ENCODE data around the gene ATAD3A. TPM values are rescaled to one million over a fixed set of nuclear protein-coding genes. Genes with fewer than 3 reads are reported as not detected.

ATAD3A gene
- total and polyA plus RNA-seq, 9 of the 15 experiments (the other 6 are each of a cell fraction or from before 2014, with no cell fraction given), result 0.10 to 173 (median 36.7) TPM

- TF ChIP-seq, protein P1, sequence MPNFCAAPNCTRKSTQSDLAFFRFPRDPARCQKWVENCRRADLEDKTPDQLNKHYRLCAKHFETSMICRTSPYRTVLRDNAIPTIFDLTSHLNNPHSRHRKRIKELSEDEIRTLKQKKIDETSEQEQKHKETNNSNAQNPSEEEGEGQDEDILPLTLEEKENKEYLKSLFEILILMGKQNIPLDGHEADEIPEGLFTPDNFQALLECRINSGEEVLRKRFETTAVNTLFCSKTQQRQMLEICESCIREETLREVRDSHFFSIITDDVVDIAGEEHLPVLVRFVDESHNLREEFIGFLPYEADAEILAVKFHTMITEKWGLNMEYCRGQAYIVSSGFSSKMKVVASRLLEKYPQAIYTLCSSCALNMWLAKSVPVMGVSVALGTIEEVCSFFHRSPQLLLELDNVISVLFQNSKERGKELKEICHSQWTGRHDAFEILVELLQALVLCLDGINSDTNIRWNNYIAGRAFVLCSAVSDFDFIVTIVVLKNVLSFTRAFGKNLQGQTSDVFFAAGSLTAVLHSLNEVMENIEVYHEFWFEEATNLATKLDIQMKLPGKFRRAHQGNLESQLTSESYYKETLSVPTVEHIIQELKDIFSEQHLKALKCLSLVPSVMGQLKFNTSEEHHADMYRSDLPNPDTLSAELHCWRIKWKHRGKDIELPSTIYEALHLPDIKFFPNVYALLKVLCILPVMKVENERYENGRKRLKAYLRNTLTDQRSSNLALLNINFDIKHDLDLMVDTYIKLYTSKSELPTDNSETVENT (CRISPR knock-in tag; IDR thresholded peaks at IDR 0.05), result no peak
- TF ChIP-seq ZNF384 (IDR thresholded peaks at IDR 0.05; ENCODE audit: low read depth, low read length) (peak; percentile 95), NONO (IDR thresholded peaks at IDR 0.05; ENCODE audit: low read depth in 2 of 2, low read length in 1 of 2) (peak in 1 of 2 experiments; percentile 78; a peak in 1 of 4 replicates), RBM15 (IDR thresholded peaks at IDR 0.05; ENCODE audit: insufficient read depth, low read length) (no peak), TCF3 (CRISPR knock-in tag; IDR thresholded peaks at IDR 0.05) (0 out of 2 replicates have a peak, but pooled peaks have one; percentile 3), TRIM24 (IDR thresholded peaks at IDR 0.05) (no peak), ZNF408 (CRISPR knock-in tag; IDR thresholded peaks at IDR 0.05; ENCODE audit: low read depth) (no peak), ZBTB34 (CRISPR knock-in tag; IDR thresholded peaks at IDR 0.05) (no peak), FOSL1 (tag; conservative IDR thresholded peaks at IDR 0.05) (no peak), TEAD1 (CRISPR knock-in tag; IDR thresholded peaks at IDR 0.05) (peak in 1 of 2 experiments; percentile 30; a peak in 2 of 4 replicates), MAFG (tag; conservative IDR thresholded peaks at IDR 0.05) (no peak), ZNF584 (CRISPR knock-in tag; IDR thresholded peaks at IDR 0.05; ENCODE audit: low read depth) (no peak), ILK (tag; IDR thresholded peaks at IDR 0.05; ENCODE audit: borderline replicate concordance, low read depth) (no peak), PPARD (CRISPR knock-in tag; IDR thresholded peaks at IDR 0.05) (no peak), ZNF592 (IDR thresholded peaks at IDR 0.05) (no peak), CGGBP1 (CRISPR knock-in tag; IDR thresholded peaks at IDR 0.05) (no peak), ETV6 (IDR thresholded peaks at IDR 0.05; ENCODE audit: borderline replicate concordance in 1 of 2, low read depth in 2 of 2, low read length in 1 of 2) (no peak), ETV6 (CRISPR knock-in tag; IDR thresholded peaks at IDR 0.05; ENCODE audit: borderline replicate concordance) (peak; percentile 62; the same call in 1 of the 2 replicates)
Observed at GRCh38 chr1:1573843-1574720, 62.1 kb downstream of the ATAD3A start (continued).

All from K562 (cell line).